Smooth muscle cell (in vitro differentiated cells): ENCODE measurements around the gene RAP1GAP2. TPM values are rescaled to one million over a fixed set of nuclear protein-coding genes. Genes with fewer than 3 reads are reported as not detected.

Experiments used
- DNase-seq: peaks from one replicate; lab custom pipeline; 2025; ENCODE audit not compliant: unreplicated experiment; lab: John Stamatoyannopoulos, UW
- H2AFZ ChIP-seq: fragments of 200-600 bp; sonication (generic); 2 replicates; pipeline ENCODE4 v1.6.0; 2016; ENCODE audit warnings: antibody characterized with exemption, low read depth, mild to moderate bottlenecking
- H3F3A ChIP-seq: fragments of 200-600 bp; sonication (generic); 2 replicates; pipeline ENCODE4 v1.6.0; 2017; ENCODE audit warnings: antibody characterized with exemption, low read depth
- H3K27ac ChIP-seq: fragments of 200-600 bp; sonication (generic); 2 replicates; pipeline ENCODE4 v1.5.1; 2016; ENCODE audit warnings: low read depth, mild to moderate bottlenecking
- H3K27me3 ChIP-seq: fragments of 200-600 bp; sonication (generic); 2 replicates; pipeline ENCODE4 v1.6.1; 2016; ENCODE audit warnings: low read depth, mild to moderate bottlenecking
- H3K36me3 ChIP-seq: fragments of 200-600 bp; sonication (generic); 2 replicates; pipeline ENCODE4 v1.5.1; 2016; ENCODE audit warnings: low read depth
- H3K4me1 ChIP-seq: fragments of 200-600 bp; sonication (generic); 2 replicates; pipeline ENCODE4 v1.5.1; 2016; ENCODE audit warnings: low read depth
- H3K4me2 ChIP-seq: fragments of 200-600 bp; sonication (generic); 2 replicates; pipeline ENCODE4 v1.6.0; 2016; ENCODE audit warnings: mild to moderate bottlenecking
- H3K4me3 ChIP-seq: fragments of 200-600 bp; sonication (generic); 2 replicates; pipeline ENCODE4 v1.5.1; 2016; ENCODE audit warnings: mild to moderate bottlenecking
- H3K79me2 ChIP-seq: fragments of 200-600 bp; sonication (generic); 2 replicates; pipeline ENCODE4 v1.6.0; 2016; ENCODE audit warnings: low read depth, mild to moderate bottlenecking
- H3K9ac ChIP-seq: fragments of 200-600 bp; sonication (generic); 2 replicates; pipeline ENCODE4 v1.6.0; 2016; ENCODE audit warnings: low read depth
- H3K9me3 ChIP-seq: fragments of 200-600 bp; sonication (generic); replicated peaks from 2 replicates; pipeline ENCODE4 v1.5.1; 2016; ENCODE audit warnings: low read depth
- H4K20me1 ChIP-seq: fragments of 200-600 bp; sonication (generic); 2 replicates; pipeline ENCODE4 v1.6.0; 2016; ENCODE audit warnings: low read depth
- WGBS: methylation state at CpG from one replicate; pipeline ENCODE4 v1.1.7; 2016; ENCODE audit warnings: low lambda C conversion rate; 5-methylcytosine and 5-hydroxymethylcytosine counted together
- polyA plus RNA-seq: library from polyadenylated mRNA; unstranded; fragments of >200 nt; fragmentation: Nextera tagmentation; extraction: Ambion mirVana; gene quantifications from 2 replicates; pipeline ENCODE4 v1.2.1, GENCODE V29; 2016
- total RNA-seq: library from RNA; depleted of rRNA; stranded (reverse); fragments of >200 nt; gene quantifications from 2 replicates; pipeline ENCODE4 v1.2.3, GENCODE V29; 2014
- TF ChIP-seq, protein P1 (sequence below): fragments of 200-600 bp; sonication (generic); IDR thresholded peaks from 2 replicates; pipeline ENCODE4 v1.5.1; 2017; ENCODE audit warnings: borderline replicate concordance, mild to moderate bottlenecking, antibody characterized with exemption; ENCODE audit not compliant: insufficient read depth, poor library complexity, severe bottlenecking

The RAP1GAP2 gene
- total and polyA plus RNA-seq, 2 experiments from 2014 or later = 0.31 to 0.99 TPM

GRCh38 chr17:2799653-2800052 is 3.4 kb downstream of the RAP1GAP2 start:
- H3K79me2 ChIP-seq = no peaks in the 10 kb centered on the region
- no peaks in the 10 kb centered on the region for H3K9me3 ChIP-seq

GRCh38 chr17:2800367-2800766 is 4.1 kb downstream of the RAP1GAP2 start:
- H4K20me1 ChIP-seq = no peaks in the 10 kb centered on the region
- no peak overlapping the region for H3K4me3 ChIP-seq
- no peak for DNase-seq
- H3K79me2 ChIP-seq = no peaks in the 10 kb centered on the region
- no peaks in the 10 kb centered on the region for H3F3A ChIP-seq
- no peaks in the 10 kb centered on the region for H3K27me3 ChIP-seq
- H3K36me3 ChIP-seq = no peaks in the 10 kb centered on the region
- H3K4me1 ChIP-seq = no peaks in the 10 kb centered on the region
- H3K9ac ChIP-seq = no peak overlapping the region
- WGBS = 80% methylated on average over 11 of the region's 11 CpGs
- H3K9me3 ChIP-seq = no peaks in the 10 kb centered on the region
- H2AFZ ChIP-seq = no peak overlapping the region
- no peak overlapping the region for H3K4me2 ChIP-seq
- H3K27ac ChIP-seq = no peak overlapping the region
- TF ChIP-seq, protein P1, sequence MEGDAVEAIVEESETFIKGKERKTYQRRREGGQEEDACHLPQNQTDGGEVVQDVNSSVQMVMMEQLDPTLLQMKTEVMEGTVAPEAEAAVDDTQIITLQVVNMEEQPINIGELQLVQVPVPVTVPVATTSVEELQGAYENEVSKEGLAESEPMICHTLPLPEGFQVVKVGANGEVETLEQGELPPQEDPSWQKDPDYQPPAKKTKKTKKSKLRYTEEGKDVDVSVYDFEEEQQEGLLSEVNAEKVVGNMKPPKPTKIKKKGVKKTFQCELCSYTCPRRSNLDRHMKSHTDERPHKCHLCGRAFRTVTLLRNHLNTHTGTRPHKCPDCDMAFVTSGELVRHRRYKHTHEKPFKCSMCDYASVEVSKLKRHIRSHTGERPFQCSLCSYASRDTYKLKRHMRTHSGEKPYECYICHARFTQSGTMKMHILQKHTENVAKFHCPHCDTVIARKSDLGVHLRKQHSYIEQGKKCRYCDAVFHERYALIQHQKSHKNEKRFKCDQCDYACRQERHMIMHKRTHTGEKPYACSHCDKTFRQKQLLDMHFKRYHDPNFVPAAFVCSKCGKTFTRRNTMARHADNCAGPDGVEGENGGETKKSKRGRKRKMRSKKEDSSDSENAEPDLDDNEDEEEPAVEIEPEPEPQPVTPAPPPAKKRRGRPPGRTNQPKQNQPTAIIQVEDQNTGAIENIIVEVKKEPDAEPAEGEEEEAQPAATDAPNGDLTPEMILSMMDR = no peak

More at GRCh38 chr17:2799653-2800052, 3.4 kb downstream of the RAP1GAP2 start:
- no peaks in the 10 kb centered on the region for H3F3A ChIP-seq
- H2AFZ ChIP-seq = no peak overlapping the region
- 93% methylated on average over 7 of the region's 7 CpGs for WGBS
- no peaks in the 10 kb centered on the region for H3K36me3 ChIP-seq
- H3K4me3 ChIP-seq = no peak overlapping the region
- H3K4me1 ChIP-seq = no peaks in the 10 kb centered on the region
- TF ChIP-seq, protein P1 = no peak
- H3K27me3 ChIP-seq = no peaks in the 10 kb centered on the region
- no peak for DNase-seq
- H3K4me2 ChIP-seq = no peak overlapping the region
- H4K20me1 ChIP-seq = no peaks in the 10 kb centered on the region
- H3K9ac ChIP-seq = no peak overlapping the region
- no peak overlapping the region for H3K27ac ChIP-seq

DNA sequence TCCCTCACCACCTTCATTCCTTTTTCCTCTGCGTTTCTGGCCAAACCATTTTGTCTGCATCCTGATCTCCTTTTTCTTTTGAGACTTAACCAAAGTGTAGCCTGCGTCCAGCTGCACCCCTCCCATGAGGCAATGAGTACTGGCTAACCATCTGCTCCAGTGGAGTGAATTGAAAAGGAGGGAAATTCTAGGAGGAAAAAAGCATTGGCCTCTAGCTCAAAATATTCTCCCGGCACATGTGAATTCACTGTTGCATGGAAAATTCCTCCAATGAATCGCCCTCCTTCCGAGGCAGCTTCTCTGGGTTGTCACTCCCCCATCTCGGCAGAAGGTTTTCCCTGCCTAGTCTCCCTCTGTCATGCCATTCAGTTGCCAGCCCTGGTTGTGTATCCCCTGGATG is 5.6 kb downstream of the RAP1GAP2 start:
- Histone ChIP-seq H3K9ac (no peak overlapping the region), H3K4me1 (no peaks in the 10 kb centered on the region), H3K4me2 (no peak overlapping the region), H3K27me3 (no peaks in the 10 kb centered on the region), H3K9me3 (no peaks in the 10 kb centered on the region), H3K27ac (no peak overlapping the region), H3K4me3 (no peak overlapping the region), H3K36me3 (no peaks in the 10 kb centered on the region), H3K79me2 (no peaks in the 10 kb centered on the region), H2AFZ (no peak overlapping the region), H4K20me1 (no peaks in the 10 kb centered on the region), H3F3A (no peaks in the 10 kb centered on the region)
- WGBS = 62% methylated on average over 6 of the region's 6 CpGs
- TF ChIP-seq, protein P1 = no peak
- no peak for DNase-seq

DNA sequence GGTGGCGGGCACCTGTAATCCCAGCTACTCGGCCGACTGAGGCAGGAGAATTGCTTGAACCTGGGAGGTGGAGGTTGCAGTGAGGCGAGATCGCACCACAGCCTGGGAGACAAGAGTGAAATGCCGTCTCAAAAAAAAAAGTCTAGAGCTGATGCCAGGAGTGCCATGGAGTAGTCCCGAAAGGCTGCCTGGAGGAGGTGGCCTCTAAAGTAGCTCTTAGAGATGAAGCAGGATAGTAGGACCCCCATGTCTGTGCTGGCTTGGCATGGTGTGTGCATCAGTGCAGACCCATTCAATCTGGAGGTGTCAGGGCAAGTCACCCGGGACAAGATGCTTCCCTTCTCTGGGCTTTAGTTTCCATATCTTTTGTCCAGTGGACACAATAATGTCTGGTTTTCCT is 6.3 kb downstream of the RAP1GAP2 start:
- 92% methylated on average over 8 of the region's 8 CpGs for WGBS
- H3K27me3 ChIP-seq = no peaks in the 10 kb centered on the region
- no peak overlapping the region for H3K27ac ChIP-seq
- no peak overlapping the region for H3K4me2 ChIP-seq
- no peaks in the 10 kb centered on the region for H3K79me2 ChIP-seq
- TF ChIP-seq, protein P1 = no peak
- no peaks in the 10 kb centered on the region for H3K36me3 ChIP-seq
- H2AFZ ChIP-seq = no peak overlapping the region
- H4K20me1 ChIP-seq = no peaks in the 10 kb centered on the region
- DNase-seq = no peak
- H3K4me1 ChIP-seq = no peaks in the 10 kb centered on the region
- no peak overlapping the region for H3K4me3 ChIP-seq
- H3F3A ChIP-seq = no peaks in the 10 kb centered on the region
- H3K9me3 ChIP-seq = no peaks in the 10 kb centered on the region
- H3K9ac ChIP-seq = no peak overlapping the region
